K562 (cell line): Measurements from ENCODE around the gene MAN2B1. TPM values are rescaled to one million over a fixed set of nuclear protein-coding genes. Genes with fewer than 3 reads are reported as not detected.
A peak's percentile ranks its signal among the peaks of the same experiment; 100 is the strongest.

ENCODE experiments used
- DNMT1 ChIP-seq: fragments of 450-650 bp; IDR thresholded peaks from 2 replicates; pipeline ENCODE4 v1.6.1; 2016; ENCODE audit warnings: antibody characterized with exemption, mild to moderate bottlenecking
- FOXJ2 ChIP-seq: fragments of 200-800 bp; sonication (Bioruptor generic); IDR thresholded peaks from 2 replicates; pipeline ENCODE4 v1.6.1; 2016; ENCODE audit warnings: missing genetic modification characterization, missing compliant biosample characterization
- GABPA ChIP-seq: fragments of 200-800 bp; sonication (Bioruptor generic); conservative IDR thresholded peaks from 2 replicates; pipeline ENCODE4 v1.6.1; 2016; ENCODE audit warnings: low read depth, missing genetic modification characterization, missing compliant biosample characterization
- HDGF ChIP-seq: fragments of 450-650 bp; IDR thresholded peaks from 2 replicates; pipeline ENCODE4 v1.6.1; 2016
- MXD1 ChIP-seq: fragments of 250-450 bp; sonication (Bioruptor Pico); IDR thresholded peaks from 2 replicates; pipeline ENCODE4 v1.8.0; 2021; ENCODE audit warnings: borderline replicate concordance, mild to moderate bottlenecking, moderate library complexity; ENCODE audit not compliant: poor library complexity, severe bottlenecking
- MYBL2 ChIP-seq, 2 experiments: fragments of 450-650 bp in 1 of 2; sonication (generic) in 1 of 2; formaldehyde crosslinking in 1 of 2; IDR thresholded peaks; 2 replicates each; pipeline versions ENCODE4 v1.6.1 to v1.8.1; 2017 to 2022; ENCODE audit warnings: borderline replicate concordance in 1 of 2, inconsistent platforms in 1 of 2, low read depth in 1 of 2, mild to moderate bottlenecking in 1 of 2, missing genetic modification reagents in 1 of 2, moderate library complexity in 1 of 2
- PHF21A ChIP-seq: fragments of 450-650 bp; IDR thresholded peaks from 2 replicates; pipeline ENCODE4 v1.6.1; 2017; ENCODE audit warnings: low read depth, borderline replicate concordance
- POLR2AphosphoS2 ChIP-seq: IDR thresholded peaks from 2 replicates; pipeline ENCODE4 v1.6.1; 2012; ENCODE audit warnings: low read length, improper control_type of control experiment
- POLR2G ChIP-seq: fragments of 200-400 bp; formaldehyde crosslinking; IDR thresholded peaks from 2 replicates; pipeline ENCODE4 v1.6.1; 2017; ENCODE audit warnings: low read depth, mild to moderate bottlenecking, antibody characterized with exemption, low read length, moderate library complexity
- POLR2H ChIP-seq: IDR thresholded peaks from 2 replicates; pipeline ENCODE4 v1.6.1; 2016; ENCODE audit warnings: missing genetic modification characterization, low read depth, mild to moderate bottlenecking, control low read depth, missing compliant biosample characterization, moderate library complexity
- SIX5 ChIP-seq, 2 experiments: IDR thresholded peaks; 2 replicates each; pipeline ENCODE4 v1.6.1; 2011; ENCODE audit warnings: low read length in 2 of 2, borderline replicate concordance in 1 of 2, low read depth in 1 of 2, mild to moderate bottlenecking in 1 of 2, moderate library complexity in 1 of 2; ENCODE audit not compliant: insufficient read depth in 1 of 2
- ZBTB12 ChIP-seq: fragments of 250-450 bp; sonication (Bioruptor Pico); IDR thresholded peaks from 2 replicates; pipeline ENCODE4 v1.4.0; 2020
- ZNF133 ChIP-seq: fragments of 250-450 bp; sonication (Bioruptor Pico); IDR thresholded peaks from 2 replicates; pipeline ENCODE4 v1.4.0; 2020; ENCODE audit warnings: mild to moderate bottlenecking
- ZNF165 ChIP-seq: fragments of 250-450 bp; sonication (Bioruptor Pico); IDR thresholded peaks from 2 replicates; pipeline ENCODE4 v1.4.0; 2020; ENCODE audit warnings: borderline replicate concordance
- polyA plus RNA-seq, 8 experiments: library from polyadenylated mRNA; depleted of rRNA in 4 of 8; stranded (reverse) in 5 of 8; unstranded in 3 of 8; fragments of >200 nt; fragmentation: Nextera tagmentation in 2 of 8; fragmentation: Illumina TruSeq in 1 of 8; extraction: Ambion mirVana in 2 of 8; extraction: Trizol in 1 of 8; gene quantifications; 2 replicates each; pipeline versions ENCODE4 v1.2.1 to v1.2.3, GENCODE V29; 2011 to 2014; ENCODE audit warnings: inconsistent platforms in 1 of 8, missing spikeins in 1 of 8
- total RNA-seq, 7 experiments: library from RNA; depleted of rRNA in 6 of 7; stranded (reverse); fragments of >200 nt in 6 of 7; fragmentation: Illumina TruSeq in 2 of 7; extraction: Trizol in 2 of 7; gene quantifications; 2 replicates each; pipeline versions ENCODE4 v1.2.1 to v1.2.3, GENCODE V29; 2011 to 2021; ENCODE audit warnings: low replicate concordance in 1 of 7
- TF ChIP-seq, protein P1 (sequence below), 2 experiments: fragments of 450-650 bp; conservative IDR thresholded peaks; 2 replicates each; pipeline ENCODE4 v1.6.1; 2017; ENCODE audit warnings: mild to moderate bottlenecking in 2 of 2, moderate library complexity in 2 of 2
- TF ChIP-seq, protein P2 (sequence below): sonication (generic); formaldehyde crosslinking; IDR thresholded peaks from 2 replicates; pipeline ENCODE4 v1.8.1; 2022; ENCODE audit warnings: missing genetic modification reagents
- TF ChIP-seq, protein P3 (sequence below): IDR thresholded peaks from 3 replicates; pipeline ENCODE4 v1.6.1; 2011; ENCODE audit warnings: borderline replicate concordance, mild to moderate bottlenecking, moderate library complexity; ENCODE audit not compliant: insufficient read length; ENCODE audit errors: extremely low read depth

The MAN2B1 gene
- total and polyA plus RNA-seq, 9 of the 15 experiments (the other 6 are each of a cell fraction or from before 2014, with no cell fraction given): 0.59 to 33.8 (median 11.4) TPM

GRCh38 chr19:12696366-12697335 lies 30.1 kb upstream of the MAN2B1 start, which contains the start of gene FBXW9 (continued):
- TF ChIP-seq SIX5 (IDR thresholded peaks at IDR 0.05; ENCODE audit: borderline replicate concordance in 1 of 2, insufficient read depth in 1 of 2, low read depth in 1 of 2, low read length in 2 of 2) (peak; percentile 21 to 37; a peak in 1 of 4 replicates), FOXJ2 (tag) (peak; percentile 53; the same call in 1 of the 2 replicates), MYBL2 (IDR thresholded peaks at IDR 0.05; ENCODE audit: low read depth) (no peak), MYBL2 (CRISPR knock-in tag; IDR thresholded peaks at IDR 0.05; ENCODE audit: borderline replicate concordance) (no peak), ZBTB12 (CRISPR knock-in tag) (peak; percentile 94), MXD1 (CRISPR knock-in tag) (peak; percentile 79), POLR2G (peak; percentile 85), POLR2H (tag) (peak; percentile 46; the same call in 1 of the 2 replicates), DNMT1 (0 out of 2 replicates have a peak, but pooled peaks have one; percentile 26), ZNF165 (CRISPR knock-in tag) (no peak), HDGF (no peak), ZNF133 (CRISPR knock-in tag) (no peak), GABPA (tag) (peak; percentile 98), PHF21A (no peak), POLR2AphosphoS2 (peak; percentile 97)
- TF ChIP-seq, protein P1, sequence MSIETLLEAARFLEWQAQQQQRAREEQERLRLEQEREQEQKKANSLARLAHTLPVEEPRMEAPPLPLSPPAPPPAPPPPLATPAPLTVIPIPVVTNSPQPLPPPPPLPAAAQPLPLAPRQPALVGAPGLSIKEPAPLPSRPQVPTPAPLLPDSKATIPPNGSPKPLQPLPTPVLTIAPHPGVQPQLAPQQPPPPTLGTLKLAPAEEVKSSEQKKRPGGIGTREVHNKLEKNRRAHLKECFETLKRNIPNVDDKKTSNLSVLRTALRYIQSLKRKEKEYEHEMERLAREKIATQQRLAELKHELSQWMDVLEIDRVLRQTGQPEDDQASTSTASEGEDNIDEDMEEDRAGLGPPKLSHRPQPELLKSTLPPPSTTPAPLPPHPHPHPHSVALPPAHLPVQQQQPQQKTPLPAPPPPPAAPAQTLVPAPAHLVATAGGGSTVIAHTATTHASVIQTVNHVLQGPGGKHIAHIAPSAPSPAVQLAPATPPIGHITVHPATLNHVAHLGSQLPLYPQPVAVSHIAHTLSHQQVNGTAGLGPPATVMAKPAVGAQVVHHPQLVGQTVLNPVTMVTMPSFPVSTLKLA (conservative IDR thresholded peaks at IDR 0.05): peak; percentile 72 to 90; a peak in 3 of 4 replicates
- TF ChIP-seq, protein P2, sequence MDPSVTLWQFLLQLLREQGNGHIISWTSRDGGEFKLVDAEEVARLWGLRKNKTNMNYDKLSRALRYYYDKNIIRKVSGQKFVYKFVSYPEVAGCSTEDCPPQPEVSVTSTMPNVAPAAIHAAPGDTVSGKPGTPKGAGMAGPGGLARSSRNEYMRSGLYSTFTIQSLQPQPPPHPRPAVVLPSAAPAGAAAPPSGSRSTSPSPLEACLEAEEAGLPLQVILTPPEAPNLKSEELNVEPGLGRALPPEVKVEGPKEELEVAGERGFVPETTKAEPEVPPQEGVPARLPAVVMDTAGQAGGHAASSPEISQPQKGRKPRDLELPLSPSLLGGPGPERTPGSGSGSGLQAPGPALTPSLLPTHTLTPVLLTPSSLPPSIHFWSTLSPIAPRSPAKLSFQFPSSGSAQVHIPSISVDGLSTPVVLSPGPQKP (CRISPR knock-in tag): no peak
- TF ChIP-seq, protein P3, sequence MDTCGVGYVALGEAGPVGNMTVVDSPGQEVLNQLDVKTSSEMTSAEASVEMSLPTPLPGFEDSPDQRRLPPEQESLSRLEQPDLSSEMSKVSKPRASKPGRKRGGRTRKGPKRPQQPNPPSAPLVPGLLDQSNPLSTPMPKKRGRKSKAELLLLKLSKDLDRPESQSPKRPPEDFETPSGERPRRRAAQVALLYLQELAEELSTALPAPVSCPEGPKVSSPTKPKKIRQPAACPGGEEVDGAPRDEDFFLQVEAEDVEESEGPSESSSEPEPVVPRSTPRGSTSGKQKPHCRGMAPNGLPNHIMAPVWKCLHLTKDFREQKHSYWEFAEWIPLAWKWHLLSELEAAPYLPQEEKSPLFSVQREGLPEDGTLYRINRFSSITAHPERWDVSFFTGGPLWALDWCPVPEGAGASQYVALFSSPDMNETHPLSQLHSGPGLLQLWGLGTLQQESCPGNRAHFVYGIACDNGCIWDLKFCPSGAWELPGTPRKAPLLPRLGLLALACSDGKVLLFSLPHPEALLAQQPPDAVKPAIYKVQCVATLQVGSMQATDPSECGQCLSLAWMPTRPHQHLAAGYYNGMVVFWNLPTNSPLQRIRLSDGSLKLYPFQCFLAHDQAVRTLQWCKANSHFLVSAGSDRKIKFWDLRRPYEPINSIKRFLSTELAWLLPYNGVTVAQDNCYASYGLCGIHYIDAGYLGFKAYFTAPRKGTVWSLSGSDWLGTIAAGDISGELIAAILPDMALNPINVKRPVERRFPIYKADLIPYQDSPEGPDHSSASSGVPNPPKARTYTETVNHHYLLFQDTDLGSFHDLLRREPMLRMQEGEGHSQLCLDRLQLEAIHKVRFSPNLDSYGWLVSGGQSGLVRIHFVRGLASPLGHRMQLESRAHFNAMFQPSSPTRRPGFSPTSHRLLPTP: peak; percentile 33
